DOHH2 (cell line): ENCODE results near the gene PPCS.

Experiments used
- EZH2phosphoT487 ChIP-seq: fragments of 200-600 bp; sonication (generic); IDR thresholded peaks from 2 replicates; pipeline ENCODE4 v1.6.1; 2017; ENCODE audit warnings: borderline replicate concordance, mild to moderate bottlenecking, antibody characterized with exemption, low read length, moderate library complexity, mixed read lengths
- TF ChIP-seq, protein P1 (sequence below): fragments of 200-600 bp; sonication (generic); IDR thresholded peaks from one replicate; pipeline ENCODE4 v1.5.1; 2014; ENCODE audit warnings: antibody characterized with exemption, mild to moderate bottlenecking, low read depth, low read length; ENCODE audit not compliant: poor library complexity, severe bottlenecking

DNA sequence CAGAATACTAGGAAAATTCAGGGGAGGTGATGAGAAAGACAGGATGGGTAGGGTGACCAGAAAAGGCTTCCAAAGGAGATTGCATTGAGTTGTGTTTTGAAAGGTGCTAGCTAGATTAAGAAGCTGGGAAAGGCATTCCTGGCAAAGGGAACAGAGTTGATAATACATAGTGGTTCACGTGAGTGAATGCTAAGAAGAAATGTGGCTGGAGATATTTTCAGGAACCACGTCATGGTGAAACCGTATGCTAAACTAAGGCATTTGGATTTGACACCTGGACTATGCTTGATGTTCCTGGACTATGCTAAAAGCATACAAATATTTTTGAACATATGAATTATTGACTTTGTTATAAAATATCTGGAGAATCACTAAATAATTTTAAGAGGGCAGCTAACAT lies 21.4 kb downstream of the PPCS start:
- TF ChIP-seq, protein P1, sequence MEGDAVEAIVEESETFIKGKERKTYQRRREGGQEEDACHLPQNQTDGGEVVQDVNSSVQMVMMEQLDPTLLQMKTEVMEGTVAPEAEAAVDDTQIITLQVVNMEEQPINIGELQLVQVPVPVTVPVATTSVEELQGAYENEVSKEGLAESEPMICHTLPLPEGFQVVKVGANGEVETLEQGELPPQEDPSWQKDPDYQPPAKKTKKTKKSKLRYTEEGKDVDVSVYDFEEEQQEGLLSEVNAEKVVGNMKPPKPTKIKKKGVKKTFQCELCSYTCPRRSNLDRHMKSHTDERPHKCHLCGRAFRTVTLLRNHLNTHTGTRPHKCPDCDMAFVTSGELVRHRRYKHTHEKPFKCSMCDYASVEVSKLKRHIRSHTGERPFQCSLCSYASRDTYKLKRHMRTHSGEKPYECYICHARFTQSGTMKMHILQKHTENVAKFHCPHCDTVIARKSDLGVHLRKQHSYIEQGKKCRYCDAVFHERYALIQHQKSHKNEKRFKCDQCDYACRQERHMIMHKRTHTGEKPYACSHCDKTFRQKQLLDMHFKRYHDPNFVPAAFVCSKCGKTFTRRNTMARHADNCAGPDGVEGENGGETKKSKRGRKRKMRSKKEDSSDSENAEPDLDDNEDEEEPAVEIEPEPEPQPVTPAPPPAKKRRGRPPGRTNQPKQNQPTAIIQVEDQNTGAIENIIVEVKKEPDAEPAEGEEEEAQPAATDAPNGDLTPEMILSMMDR: no peak
- TF ChIP-seq EZH2phosphoT487: no peak
